HG03045 (cell line): Measurements from ENCODE around the gene MRNIP.

Source experiments
- ATAC-seq: cut with Tn5 transposase; IDR thresholded peaks from one replicate; pipeline ENCODE4 v1.9.1; 2021; ENCODE audit warnings: mild to moderate bottlenecking, moderate library complexity; ENCODE audit not compliant: unreplicated experiment

The MRNIP gene

GRCh38 chr5:179805529-179806249 is 52.9 kb downstream of the MRNIP start:
- ATAC-seq = peak; percentile 23

DNA sequence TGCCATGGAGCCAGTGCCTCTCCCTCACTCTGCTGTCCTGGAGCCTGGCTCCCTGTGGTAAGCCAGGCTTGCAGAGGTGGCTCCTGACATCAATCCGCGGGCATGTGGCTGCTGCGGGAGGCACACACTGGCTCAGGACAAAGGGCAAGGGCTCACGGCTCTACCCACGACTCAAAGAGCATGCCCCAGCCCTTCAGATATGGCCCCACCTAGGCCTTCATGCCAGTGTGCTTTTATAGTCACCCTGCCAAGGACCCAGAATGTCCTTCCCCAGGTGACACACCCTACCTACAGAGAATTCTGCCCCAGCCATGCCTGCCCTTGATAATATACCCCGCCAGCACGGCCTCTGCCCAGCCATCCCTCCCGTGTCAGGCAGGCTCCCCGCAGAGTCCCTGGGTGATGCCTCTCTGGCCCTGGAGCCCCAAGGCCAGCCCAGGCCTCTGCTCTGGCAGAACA is 53.5 kb downstream of the MRNIP start:
- no peak for ATAC-seq

DNA sequence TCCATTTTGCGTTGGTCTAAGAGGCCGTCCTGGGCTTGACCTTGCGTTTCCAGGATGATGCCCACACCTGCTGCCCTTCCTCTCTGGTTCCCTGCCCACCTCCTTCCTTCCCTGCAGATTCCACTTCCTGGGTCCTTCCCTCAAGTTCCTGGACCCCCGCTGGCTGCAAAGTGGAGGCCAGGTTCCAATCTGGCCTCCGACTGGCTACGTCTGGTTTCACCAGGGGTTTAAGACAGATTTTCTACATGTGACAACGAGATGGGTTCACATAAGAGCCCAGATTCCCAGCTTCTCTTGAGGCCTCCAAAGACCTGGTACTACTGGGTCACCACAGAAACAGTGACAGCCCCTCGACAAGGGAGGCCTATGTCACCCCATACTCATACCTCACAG is 54.1 kb downstream of the MRNIP start:
- ATAC-seq = no peak

GRCh38 chr5:179803651-179804554 is 54.7 kb downstream of the MRNIP start:
- ATAC-seq = no peak

- no peak for ATAC-seq
These were observed 55.6 kb downstream of the MRNIP start for GRCh38 chr5:179802950-179803562.

DNA sequence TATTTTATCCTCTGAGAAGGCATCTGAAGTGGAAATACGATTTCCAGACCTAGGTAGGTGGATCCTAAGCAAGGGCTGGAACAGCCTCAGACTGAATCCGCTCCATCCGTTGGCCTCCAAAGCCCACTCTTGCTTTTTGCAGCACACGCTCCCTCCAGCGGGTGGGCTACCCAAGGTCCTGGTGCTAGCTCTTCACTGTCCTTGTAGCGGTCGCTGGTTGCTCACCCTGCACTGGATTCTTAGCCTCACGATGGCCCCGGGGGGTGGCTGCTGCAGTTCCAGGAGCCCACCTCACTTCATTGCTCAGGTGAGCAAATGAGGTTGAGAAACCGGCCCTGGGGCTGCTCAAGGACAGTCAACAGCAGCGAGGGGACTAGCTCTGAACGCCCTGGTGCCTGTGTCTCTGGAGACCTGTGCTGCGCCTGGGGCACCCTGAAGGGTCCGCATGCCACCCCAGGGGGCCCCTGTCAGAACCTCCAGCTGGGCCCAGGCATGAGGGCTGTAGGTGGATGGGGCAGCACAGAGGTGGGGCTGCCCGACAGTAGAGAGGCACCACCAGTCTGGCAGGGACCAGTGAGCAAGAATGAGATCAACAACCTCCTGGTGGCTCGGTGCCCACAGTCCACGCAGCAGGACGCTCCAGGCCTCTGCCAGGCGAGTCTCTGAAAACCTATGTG is 56.3 kb downstream of the MRNIP start:
- ATAC-seq = no peak

DNA sequence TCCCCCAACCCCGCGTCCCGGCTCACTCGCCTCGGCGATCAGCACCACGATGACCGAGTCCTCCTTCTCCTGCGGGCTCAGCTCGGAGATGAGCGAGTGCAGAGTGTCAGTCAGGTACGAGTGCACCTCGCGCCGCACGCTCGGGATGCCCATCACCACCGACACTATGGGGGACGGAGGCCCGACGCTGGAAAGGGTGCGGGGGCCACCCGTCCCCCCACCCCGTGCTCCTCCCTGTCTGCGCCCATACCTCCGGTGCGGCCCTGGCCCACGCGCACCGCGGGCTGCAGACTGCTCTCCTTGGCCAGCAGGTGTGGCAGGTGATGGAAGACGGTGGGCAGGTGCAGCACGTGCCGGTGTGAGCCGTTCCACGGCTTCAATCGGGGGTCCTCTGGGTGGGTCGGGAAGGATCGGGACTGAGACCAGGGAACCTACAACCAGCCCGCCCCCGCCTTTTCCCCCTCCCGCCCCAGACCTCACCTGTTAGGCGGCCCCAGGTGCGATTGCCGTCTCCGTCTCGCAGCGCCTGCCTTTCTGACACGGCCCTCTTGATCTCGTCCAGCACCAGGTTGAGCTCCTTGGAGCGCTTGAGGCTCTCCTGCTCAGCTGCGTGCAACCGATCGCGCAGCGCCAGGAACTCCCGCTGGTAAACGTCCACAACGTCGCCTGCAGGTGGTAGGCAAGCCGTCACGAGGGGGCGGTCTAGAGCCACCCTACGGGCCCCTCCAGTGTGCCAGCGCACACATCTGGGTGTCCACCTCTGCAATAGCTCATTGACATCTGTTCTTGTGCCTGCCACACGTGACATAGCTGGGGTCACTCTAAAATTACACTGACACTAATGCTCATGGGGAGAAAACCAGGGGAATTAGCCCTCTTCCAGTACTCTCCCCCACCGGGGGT is 57.1 kb downstream of the MRNIP start:
- no peak for ATAC-seq

GRCh38 chr5:179800696-179801201 is 57.9 kb downstream of the MRNIP start:
- no peak for ATAC-seq

DNA sequence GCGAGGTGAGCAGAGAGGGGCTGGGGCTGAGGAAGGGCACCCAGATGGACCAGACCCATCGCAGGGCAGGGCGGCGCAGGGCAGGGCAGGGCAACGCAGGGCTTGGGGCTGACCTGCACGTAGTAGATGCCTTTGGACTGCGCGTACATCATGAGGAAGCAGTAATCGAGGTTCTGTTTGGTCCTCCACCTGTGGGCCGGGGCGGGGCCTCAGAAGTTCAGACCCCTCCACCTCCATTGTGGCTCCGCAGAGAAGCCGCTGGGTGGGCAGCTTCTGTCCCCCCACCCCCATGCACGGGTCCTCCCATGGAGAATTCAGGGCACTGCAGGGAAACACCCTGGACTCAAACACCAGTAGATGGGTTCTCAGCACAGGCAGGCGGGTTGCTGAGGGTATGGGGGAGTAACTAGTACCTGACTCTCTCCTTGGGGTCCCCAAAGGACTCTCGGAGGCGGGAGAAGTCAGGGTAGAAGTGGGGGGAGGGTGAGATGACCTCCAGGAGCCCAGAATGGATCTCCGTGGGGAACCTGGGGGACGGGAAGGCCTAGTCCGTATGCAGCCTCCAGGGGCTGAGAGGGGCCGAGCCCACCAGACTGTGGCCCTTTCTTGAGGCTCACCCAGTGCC is 58.4 kb downstream of the MRNIP start:
- ATAC-seq = no peak

GRCh38 chr5:179799644-179799973 is 59.0 kb downstream of the MRNIP start:
- ATAC-seq = no peak

DNA sequence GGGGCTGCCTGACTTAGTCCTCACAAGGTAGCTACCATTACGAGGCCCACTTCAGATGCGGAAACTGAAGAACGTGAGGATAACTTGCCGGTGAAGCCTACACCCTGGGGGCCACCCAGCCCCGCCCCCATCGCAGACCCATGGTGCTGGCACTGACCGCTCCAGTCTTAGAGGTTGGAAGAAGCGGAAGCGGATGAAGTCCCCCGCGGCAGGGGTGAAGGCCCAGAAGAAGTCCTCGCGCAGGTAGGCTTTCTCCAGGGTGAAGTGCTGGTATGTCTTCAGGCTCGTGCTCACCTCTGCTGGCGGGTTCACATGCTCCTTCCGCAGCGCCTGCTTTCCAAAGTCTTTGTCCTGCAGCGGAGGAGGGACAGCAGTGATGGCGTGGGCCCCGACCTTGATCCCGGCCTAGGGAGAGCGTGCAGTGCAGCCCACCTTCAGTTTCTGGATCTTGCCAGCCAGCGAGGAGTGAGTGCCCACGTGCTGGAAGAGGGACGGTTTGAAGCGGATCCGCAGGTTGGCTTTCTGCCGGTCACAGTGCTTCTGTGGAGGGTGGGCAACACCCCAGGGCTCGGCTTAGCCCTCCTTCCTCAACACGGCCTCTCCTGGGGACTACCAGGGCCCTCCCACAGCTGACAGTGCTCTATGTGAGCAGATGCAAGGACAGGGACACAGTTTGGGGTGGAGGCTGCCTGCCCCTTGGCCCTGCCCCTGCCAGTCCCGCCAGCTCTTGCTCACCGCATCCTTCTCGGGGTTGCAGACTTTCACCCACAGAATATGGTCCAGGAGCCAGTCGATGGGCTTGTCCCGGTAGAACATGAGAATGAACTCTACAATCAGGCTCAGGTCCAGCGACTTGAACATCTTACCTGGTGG is 59.6 kb downstream of the MRNIP start:
- no peak for ATAC-seq

GRCh38 chr5:179798144-179798770 is 60.4 kb downstream of the MRNIP start:
- no peak for ATAC-seq

DNA sequence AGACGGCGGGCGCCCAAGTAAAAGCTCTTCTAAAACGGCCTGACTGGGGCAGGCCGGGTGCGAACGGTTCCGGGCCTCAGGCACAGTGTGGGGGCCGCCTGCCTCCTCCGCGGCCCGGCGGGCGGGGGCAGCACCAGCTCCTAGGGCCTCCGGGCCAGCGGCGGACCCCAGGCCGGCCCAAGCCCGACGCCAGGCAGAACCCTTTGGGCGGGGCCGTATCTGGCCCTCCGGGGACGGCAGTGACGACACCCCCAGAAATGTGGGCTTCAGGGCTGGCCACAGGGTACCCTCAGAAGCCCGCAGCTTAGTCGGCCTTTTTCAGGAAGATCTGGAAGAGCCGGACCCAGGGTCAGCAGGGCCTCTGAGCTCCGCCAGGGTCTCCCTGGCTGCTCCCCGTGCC is 60.9 kb downstream of the MRNIP start:
- no peak for ATAC-seq

- no peak for ATAC-seq
These were observed 61.6 kb downstream of the MRNIP start for GRCh38 chr5:179796877-179797608.

DNA sequence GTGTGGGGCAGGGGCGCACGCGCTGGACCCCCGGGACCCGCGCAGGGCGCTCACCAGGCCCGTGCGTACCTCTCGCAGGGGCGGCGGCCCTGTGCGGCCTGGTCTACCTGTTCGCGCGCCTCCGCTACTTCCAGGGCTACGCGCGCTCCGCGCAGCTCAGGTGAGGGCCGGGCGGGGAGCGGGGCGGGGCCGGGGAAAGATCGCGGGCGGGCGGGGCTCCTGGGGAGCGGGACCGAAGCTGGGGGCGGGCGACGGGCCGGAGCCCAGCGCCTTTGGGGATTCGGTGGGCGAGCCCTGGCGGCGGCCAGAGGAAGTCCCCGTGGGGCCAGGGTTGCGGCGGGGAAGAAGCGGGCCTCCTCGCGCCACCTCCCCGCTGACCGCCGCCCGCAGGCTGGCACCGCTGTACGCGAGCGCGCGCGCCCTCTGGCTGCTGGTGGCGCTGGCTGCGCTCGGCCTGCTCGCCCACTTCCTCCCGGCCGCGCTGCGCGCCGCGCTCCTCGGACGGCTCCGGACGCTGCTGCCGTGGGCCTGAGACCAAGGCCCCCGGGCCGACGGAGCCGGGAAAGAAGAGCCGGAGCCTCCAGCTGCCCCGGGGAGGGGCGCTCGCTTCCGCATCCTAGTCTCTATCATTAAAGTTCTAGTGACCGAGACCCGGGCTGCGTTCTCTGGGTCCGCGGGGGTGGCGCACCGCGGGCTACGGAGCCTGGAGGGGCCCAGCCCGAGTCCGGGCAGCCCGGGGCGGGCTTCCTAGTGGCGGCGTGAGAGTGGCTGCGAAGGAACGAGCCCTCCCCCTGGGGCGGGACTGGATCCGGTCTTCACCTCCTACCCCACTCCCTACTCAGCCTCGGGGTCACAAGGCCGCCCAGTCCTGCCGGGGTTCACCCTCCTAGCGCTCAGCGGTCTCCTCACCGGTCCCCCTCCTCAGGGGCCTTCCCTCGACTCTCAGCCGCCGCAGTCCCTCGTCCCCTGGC is 62.5 kb downstream of the MRNIP start:
- ATAC-seq = peak; percentile 73
